ENCODE results near the gene VWA5A. TPM values are rescaled to one million over a fixed set of nuclear protein-coding genes. Genes with fewer than 3 reads are reported as not detected.

VWA5A gene
- total RNA-seq, result 1 to 10 TPM; 6.9 to 7.5 TPM

GRCh38 chr11:124114942-124115781, at the start of gene VWA5A:
Gene VWA5A (plus strand): TSS chr11:124115450. CDS start chr11:124117512, 2,062 bp downstream.
- H3K27ac Mint-ChIP-seq, result peak within 1 kb of the TSS; percentile 76
- H3K9me3 Mint-ChIP-seq, result no peaks in the 10 kb centered on the region
- H3K4me3 Mint-ChIP-seq, result peak within 1 kb of the TSS; percentile 85
- peaks cover 15% of the 10 kb centered on the region for H3K4me1 Mint-ChIP-seq (ENCODE audit: low read depth)
- peaks cover 12% of the 10 kb centered on the region for H3K36me3 Mint-ChIP-seq
- DNase-seq, result peak; percentile 89
- peaks cover 2% of the 10 kb centered on the region for H3K27me3 Mint-ChIP-seq
- ChIA-PET CTCF (interaction anchor here (1.4 to 1.9 kb wide), 2 partner anchors 44 to 79 kb away, joined by 4 to 9 read pairs; no protein-coding TSS in a partner anchor), POLR2A (no interaction called here)
- intact Hi-C loops (cut with micrococcal nuclease), result loop anchor here (1.0 to 5.0 kb wide), 2 partner anchors 44 to 373 kb away; partner anchors contain the start of gene ZNF202

- intact Hi-C loops (cut with micrococcal nuclease), result loop anchor here (5.0 to 10.0 kb wide), 2 partner anchors 324 to 519 kb away; partner anchors contain the start of gene ZNF202
- Mint-ChIP-seq H3K27me3 (peaks cover 27% of the 10 kb centered on the region), H3K27ac (no peak overlapping the region), H3K36me3 (no peaks in the 10 kb centered on the region), H3K4me3 (no peak overlapping the region), H3K9me3 (peaks cover 4% of the 10 kb centered on the region), H3K4me1 (ENCODE audit: low read depth) (peaks cover 7% of the 10 kb centered on the region)
- ChIA-PET POLR2A (interaction anchor here (0.6 kb wide), 1 partner anchor 322 kb away, joined by 3 read pairs; no protein-coding TSS in a partner anchor), CTCF (interaction anchor here (1.1 to 5.2 kb wide), 8 partner anchors 12 to 149 kb away, joined by 3 to 94 read pairs (median 4); no protein-coding TSS in a partner anchor)
- DNase-seq, result no peak
These were observed 46.6 kb upstream of the VWA5A start for GRCh38 chr11:124068601-124069110.

GRCh38 chr11:124069429-124070401, 45.5 kb upstream of the VWA5A start:
- H3K36me3 Mint-ChIP-seq, result no peaks in the 10 kb centered on the region
- no peaks in the 10 kb centered on the region for H3K9me3 Mint-ChIP-seq
- ChIA-PET POLR2A (no interaction called here), CTCF (interaction anchor here (0.8 to 5.2 kb wide), 9 partner anchors 11 to 148 kb away, joined by 3 to 94 read pairs (median 4); no protein-coding TSS in a partner anchor)
- intact Hi-C loops (cut with micrococcal nuclease), result loop anchor here (5.0 to 10.0 kb wide), 3 partner anchors 208 to 518 kb away; partner anchors contain the start of gene ZNF202
- peak; percentile 64 for DNase-seq
- peaks cover 24% of the 10 kb centered on the region for H3K27me3 Mint-ChIP-seq
- no peak overlapping the region for H3K27ac Mint-ChIP-seq
- H3K4me1 Mint-ChIP-seq (ENCODE audit: low read depth), result peaks cover 7% of the 10 kb centered on the region
- H3K4me3 Mint-ChIP-seq, result no peak overlapping the region

GRCh38 chr11:124070915-124071622, 44.2 kb upstream of the VWA5A start:
- peak; percentile 79 for DNase-seq
- Mint-ChIP-seq H3K36me3 (no peaks in the 10 kb centered on the region), H3K27me3 (peaks cover 24% of the 10 kb centered on the region), H3K4me1 (ENCODE audit: low read depth) (peaks cover 8% of the 10 kb centered on the region), H3K9me3 (no peaks in the 10 kb centered on the region), H3K27ac (no peak overlapping the region), H3K4me3 (no peak overlapping the region)
- ChIA-PET CTCF (interaction anchor here (0.6 to 5.2 kb wide), 28 partner anchors 9 to 515 kb away, joined by 3 to 94 read pairs (median 4); partner anchors contain the start of gene VWA5A), POLR2A (no interaction called here)
- intact Hi-C loops (cut with micrococcal nuclease), result loop anchor here (1.0 to 5.0 kb wide), 3 partner anchors 44 to 206 kb away; partner anchors contain the start of gene VWA5A

- H3K4me3 Mint-ChIP-seq, result no peak overlapping the region
- no peak for DNase-seq
- H3K36me3 Mint-ChIP-seq, result no peaks in the 10 kb centered on the region
- H3K4me1 Mint-ChIP-seq (ENCODE audit: low read depth), result peaks cover 13% of the 10 kb centered on the region
- ChIA-PET POLR2A (no interaction called here), CTCF (interaction anchor here (0.6 to 5.2 kb wide), 28 partner anchors 9 to 514 kb away, joined by 3 to 94 read pairs (median 4); partner anchors contain the start of gene VWA5A)
- no peak overlapping the region for H3K27ac Mint-ChIP-seq
- no peaks in the 10 kb centered on the region for H3K9me3 Mint-ChIP-seq
- H3K27me3 Mint-ChIP-seq, result peaks cover 20% of the 10 kb centered on the region
- intact Hi-C loops (cut with micrococcal nuclease), result loop anchor here (1.0 to 5.0 kb wide), 3 partner anchors 44 to 206 kb away; partner anchors contain the start of gene VWA5A
These were observed 43.7 kb upstream of the VWA5A start for GRCh38 chr11:124071623-124071948.

GRCh38 chr11:124072147-124072546, 43.1 kb upstream of the VWA5A start:
- Mint-ChIP-seq H3K4me1 (ENCODE audit: low read depth) (peaks cover 15% of the 10 kb centered on the region), H3K4me3 (no peak overlapping the region), H3K36me3 (no peaks in the 10 kb centered on the region), H3K27ac (no peak overlapping the region), H3K9me3 (no peaks in the 10 kb centered on the region), H3K27me3 (peaks cover 21% of the 10 kb centered on the region)
- intact Hi-C loops (cut with micrococcal nuclease), result loop anchor here (5.0 kb wide), 1 partner anchor 205 kb away; no protein-coding TSS in a partner anchor
- POLR2A ChIA-PET, result no interaction called here
- CTCF ChIA-PET, result interaction anchor here (0.6 to 5.2 kb wide), 20 partner anchors 8 to 344 kb away, joined by 3 to 94 read pairs (median 6); partner anchors contain the start of gene VWA5A
- DNase-seq, result no peak

GRCh38 chr11:124074554-124074953, 40.7 kb upstream of the VWA5A start:
- H3K36me3 Mint-ChIP-seq, result no peaks in the 10 kb centered on the region
- H3K9me3 Mint-ChIP-seq, result no peaks in the 10 kb centered on the region
- H3K27ac Mint-ChIP-seq, result no peak overlapping the region
- intact Hi-C loops (cut with micrococcal nuclease), result loop anchor here (5.0 kb wide), 1 partner anchor 203 kb away; no protein-coding TSS in a partner anchor
- DNase-seq, result no peak
- H3K4me1 Mint-ChIP-seq (ENCODE audit: low read depth), result peaks cover 14% of the 10 kb centered on the region
- H3K27me3 Mint-ChIP-seq, result peaks cover 26% of the 10 kb centered on the region
- POLR2A ChIA-PET, result no interaction called here
- no peak overlapping the region for H3K4me3 Mint-ChIP-seq
- CTCF ChIA-PET, result interaction anchor here (1.1 to 1.6 kb wide), 3 partner anchors 32 to 122 kb away, joined by 3 to 13 read pairs (median 5); no protein-coding TSS in a partner anchor

GRCh38 chr11:124075492-124075840, 39.8 kb upstream of the VWA5A start:
- no peak for DNase-seq
- Mint-ChIP-seq H3K4me3 (no peak overlapping the region), H3K36me3 (no peaks in the 10 kb centered on the region), H3K27me3 (peaks cover 24% of the 10 kb centered on the region), H3K27ac (no peak overlapping the region), H3K4me1 (ENCODE audit: low read depth) (peaks cover 12% of the 10 kb centered on the region), H3K9me3 (no peaks in the 10 kb centered on the region)
- intact Hi-C loops (cut with micrococcal nuclease), result no loop called here
- POLR2A ChIA-PET, result no interaction called here
- CTCF ChIA-PET, result interaction anchor here (1.4 to 1.6 kb wide), 2 partner anchors 119 to 122 kb away, joined by 5 to 13 read pairs; no protein-coding TSS in a partner anchor

GRCh38 chr11:124075841-124076651, 39.2 kb upstream of the VWA5A start:
- Mint-ChIP-seq H3K27me3 (peaks cover 25% of the 10 kb centered on the region), H3K9me3 (no peaks in the 10 kb centered on the region), H3K36me3 (no peaks in the 10 kb centered on the region), H3K4me3 (peak overlapping the region; percentile 52), H3K27ac (no peak overlapping the region), H3K4me1 (ENCODE audit: low read depth) (peaks cover 11% of the 10 kb centered on the region)
- CTCF ChIA-PET, result interaction anchor here (1.4 kb wide), 1 partner anchor 119 kb away, joined by 13 read pairs; no protein-coding TSS in a partner anchor
- intact Hi-C loops (cut with micrococcal nuclease), result no loop called here
- peak; percentile 29 for DNase-seq
- POLR2A ChIA-PET, result no interaction called here

- H3K4me3 Mint-ChIP-seq, result no peak overlapping the region
- no peaks in the 10 kb centered on the region for H3K36me3 Mint-ChIP-seq
- POLR2A ChIA-PET, result no interaction called here
- H3K27me3 Mint-ChIP-seq, result peaks cover 26% of the 10 kb centered on the region
- peaks cover 8% of the 10 kb centered on the region for H3K4me1 Mint-ChIP-seq (ENCODE audit: low read depth)
- CTCF ChIA-PET, result interaction anchor here (0.8 to 1.2 kb wide), 2 partner anchors 117 to 118 kb away, joined by 3 read pairs; no protein-coding TSS in a partner anchor
- DNase-seq, result no peak
- intact Hi-C loops (cut with micrococcal nuclease), result no loop called here
- no peaks in the 10 kb centered on the region for H3K9me3 Mint-ChIP-seq
- no peak overlapping the region for H3K27ac Mint-ChIP-seq
These were observed 38.0 kb upstream of the VWA5A start for GRCh38 chr11:124077266-124077665.
